GM21360 (cell line): Measurements from ENCODE around the gene RNF10.
"Not testable (repeated sequence)": the region's sequence is repeated elsewhere in the genome, so short reads cannot be mapped to it uniquely, and the experiment has no call there.

Source experiments
- ATAC-seq: cut with Tn5 transposase; IDR thresholded peaks from one replicate; pipeline ENCODE4 v1.9.1; 2021; ENCODE audit warnings: mild to moderate bottlenecking, moderate library complexity; ENCODE audit not compliant: unreplicated experiment

RNF10 gene

DNA sequence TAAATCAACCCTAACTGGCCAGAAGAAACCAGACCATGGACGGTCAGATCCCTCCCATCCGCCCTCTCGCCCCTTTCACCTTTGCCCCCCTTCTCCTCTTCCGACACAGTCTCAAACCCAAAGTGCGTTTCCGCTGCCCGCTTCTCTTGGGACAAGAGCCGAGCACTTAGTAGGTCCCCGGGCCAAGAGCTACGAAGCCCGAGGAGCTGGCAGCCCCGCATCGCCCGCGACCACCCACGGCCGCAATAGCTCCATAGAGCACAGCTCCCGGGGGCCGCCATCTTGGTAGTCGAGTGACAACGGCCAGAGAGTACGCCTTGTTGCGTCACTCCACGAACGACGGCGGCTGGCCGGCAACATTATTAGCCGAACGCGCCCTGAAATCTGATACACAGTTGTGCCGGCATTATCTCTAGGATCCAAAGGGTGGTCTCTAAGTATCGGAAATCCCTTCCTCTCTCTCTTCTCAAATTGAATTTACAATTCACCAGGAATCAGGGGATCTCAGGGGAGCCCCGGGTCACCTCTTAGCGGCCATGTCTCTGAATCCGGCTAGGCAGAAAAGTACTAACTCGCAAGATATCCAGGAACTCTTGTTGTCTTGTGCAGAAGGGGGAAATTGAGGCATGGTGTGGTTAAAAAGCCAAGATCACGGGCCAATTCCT is 5.2 kb upstream of the RNF10 start, which contains the start of gene COQ5:
Gene COQ5 (minus strand): TSS at position 298 of the 665 bp plus-strand sequence. CDS start 17 bp downstream, at position 281.
- peak; percentile 71 for ATAC-seq

- no peak for ATAC-seq
Observed at GRCh38 chr12:120529641-120530417, 4.3 kb upstream of the RNF10 start.

GRCh38 chr12:120530418-120530761 is 3.8 kb upstream of the RNF10 start:
- ATAC-seq = not testable (repeated sequence)

GRCh38 chr12:120532701-120533238 is 1.4 kb upstream of the RNF10 start:
- ATAC-seq = no peak

GRCh38 chr12:120534703-120535655 is 823 bp downstream of the RNF10 start:
- peak; percentile 42 for ATAC-seq

GRCh38 chr12:120536064-120536791 is 2.1 kb downstream of the RNF10 start:
- no peak for ATAC-seq

DNA sequence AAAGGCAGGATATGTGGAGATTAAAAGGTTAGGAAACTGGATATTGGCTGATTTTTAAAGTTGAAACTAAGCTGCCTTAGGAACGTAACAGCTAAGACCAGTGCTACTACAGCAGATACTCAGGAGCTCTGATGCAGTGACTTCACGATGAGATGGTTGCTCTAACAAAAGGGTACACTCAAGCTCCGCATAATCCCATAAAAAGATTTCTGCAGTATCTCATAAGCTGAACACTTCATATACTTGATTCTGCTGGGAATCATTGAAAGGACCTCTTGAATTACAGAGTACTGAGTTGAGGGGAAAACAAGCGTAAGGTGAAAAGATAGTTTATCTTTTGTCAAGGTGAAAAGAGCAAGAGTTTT is 3.7 kb downstream of the RNF10 start:
- no peak for ATAC-seq

GRCh38 chr12:120538281-120539156 is 4.4 kb downstream of the RNF10 start:
- no peak for ATAC-seq

DNA sequence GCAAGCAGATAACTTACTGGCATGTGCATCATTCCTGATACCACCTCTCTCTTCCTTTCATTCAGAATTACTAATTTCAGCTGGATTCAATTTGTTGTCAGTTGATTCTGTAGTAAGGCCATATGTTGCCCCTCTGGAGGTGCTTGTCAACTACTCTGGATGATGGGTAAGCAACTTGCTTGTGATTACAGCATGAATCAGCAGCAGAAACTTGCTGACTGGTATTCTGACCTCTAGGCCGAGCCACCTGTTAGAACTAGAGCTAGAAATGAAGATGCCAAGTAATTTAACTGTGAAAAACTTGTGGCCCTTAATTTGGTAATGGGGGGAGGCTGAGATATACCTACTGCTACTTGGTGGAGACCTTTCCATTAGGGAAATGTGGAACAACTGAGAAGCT is 5.1 kb downstream of the RNF10 start:
- ATAC-seq = no peak

DNA sequence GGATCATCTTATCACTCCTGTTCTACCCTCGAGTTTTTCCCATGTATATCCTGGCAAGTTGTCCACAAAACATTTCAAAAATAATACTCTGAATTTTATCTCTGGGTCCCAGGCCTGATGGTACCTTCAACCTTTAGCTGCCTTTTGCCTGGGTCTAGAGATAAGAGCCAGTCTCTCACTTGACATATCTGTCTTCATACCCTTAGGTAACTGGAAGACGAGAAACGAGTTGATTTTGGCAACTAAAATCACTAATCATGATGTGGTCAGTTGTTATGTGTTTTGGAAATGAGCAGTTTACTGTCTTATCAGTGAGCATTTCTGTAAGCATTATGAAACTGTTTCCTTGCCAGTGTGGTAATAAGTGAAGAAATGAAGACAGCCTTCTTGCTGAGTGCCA is 6.3 kb downstream of the RNF10 start:
- no peak for ATAC-seq

DNA sequence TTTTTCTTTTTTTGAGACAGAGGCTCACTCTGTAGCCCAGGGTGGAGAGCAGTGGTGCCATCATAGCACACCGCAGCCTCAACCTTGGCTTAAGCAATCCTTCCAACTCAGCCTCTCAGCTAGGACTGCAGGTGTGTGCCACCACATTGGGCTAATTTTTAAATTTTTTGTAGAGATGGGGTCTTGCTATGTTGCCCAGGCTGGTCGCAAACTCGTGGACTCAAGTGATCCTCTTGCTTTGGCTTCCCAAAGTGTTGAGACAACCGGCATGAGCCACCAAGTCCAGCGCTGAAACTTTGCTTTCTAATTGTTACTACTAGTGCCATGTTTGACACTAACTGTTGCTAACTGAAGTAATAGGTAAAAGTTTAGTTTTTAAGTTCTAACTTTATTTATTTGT is 8.0 kb downstream of the RNF10 start:
- no peak for ATAC-seq

- ATAC-seq = no peak
Observed at GRCh38 chr12:120544691-120545090, 10.5 kb downstream of the RNF10 start.

- no peak for ATAC-seq
Observed at GRCh38 chr12:120546050-120546386, 11.9 kb downstream of the RNF10 start.

- no peak for ATAC-seq
Observed at GRCh38 chr12:120554678-120555077, 20.5 kb downstream of the RNF10 start.

GRCh38 chr12:120557589-120557988 is 23.4 kb downstream of the RNF10 start:
- no peak for ATAC-seq

DNA sequence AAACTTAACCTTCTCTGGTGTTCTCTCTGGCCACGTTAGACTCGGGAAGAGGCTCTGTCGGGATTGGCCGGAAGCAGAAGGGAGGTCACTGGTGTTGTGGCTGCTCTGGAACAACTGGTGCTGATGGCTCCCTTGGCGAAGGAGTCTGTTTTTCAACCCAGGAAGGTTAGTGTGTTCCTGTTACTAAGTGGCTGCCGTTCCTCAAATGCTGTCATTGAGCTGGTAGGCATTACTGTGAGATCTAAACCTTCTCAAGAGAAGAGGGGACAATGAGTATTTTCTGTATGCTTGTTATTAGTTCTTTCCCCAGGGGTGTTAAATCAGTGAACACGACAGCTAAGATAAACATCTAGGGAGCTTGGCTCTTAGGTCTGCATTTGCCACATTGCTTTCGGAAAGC is 28.8 kb downstream of the RNF10 start:
- ATAC-seq = no peak

GRCh38 chr12:120563495-120563894 is 29.3 kb downstream of the RNF10 start:
- ATAC-seq = no peak

GRCh38 chr12:120571299-120571698 is 37.1 kb downstream of the RNF10 start:
- no peak for ATAC-seq

- no peak for ATAC-seq
Observed at GRCh38 chr12:120573560-120573959, 39.4 kb downstream of the RNF10 start.

GRCh38 chr12:120574106-120574505 is 40.0 kb downstream of the RNF10 start:
- no peak for ATAC-seq
